H1 (cell line): ENCODE data around the gene CRTC1. TPM values are rescaled to one million over a fixed set of nuclear protein-coding genes. Genes with fewer than 3 reads are reported as not detected.
A peak's percentile ranks its signal among the peaks of the same experiment; 100 is the strongest.

Source experiments
- CBX8 ChIP-seq: fragments of 300-800, 300-1000 bp; sonication (generic); IDR thresholded peaks from 2 replicates; pipeline ENCODE4 v1.7.1; 2016; ENCODE audit warnings: low read depth, low read length, borderline replicate concordance
- CTBP2 ChIP-seq: IDR thresholded peaks from 2 replicates; pipeline ENCODE4 v1.7.0; 2011; ENCODE audit warnings: borderline replicate concordance, mild to moderate bottlenecking, moderate library complexity, mixed read lengths, low read length; ENCODE audit not compliant: insufficient read depth, insufficient read length
- JUN ChIP-seq: IDR thresholded peaks from 2 replicates; pipeline ENCODE4 v1.6.1; 2011; ENCODE audit warnings: low read depth, mild to moderate bottlenecking, improper control_type of control experiment, low read length
- JUND ChIP-seq: IDR thresholded peaks from 2 replicates; pipeline ENCODE4 v1.6.1; 2011; ENCODE audit warnings: mild to moderate bottlenecking, improper control_type of control experiment, low read length
- RNF2 ChIP-seq: fragments of 200-900, 300-1000 bp; sonication (generic); IDR thresholded peaks from 2 replicates; pipeline ENCODE4 v1.7.1; 2016; ENCODE audit warnings: borderline replicate concordance, low read depth, mild to moderate bottlenecking, antibody characterized with exemption, low read length; ENCODE audit not compliant: poor library complexity, severe bottlenecking; ENCODE audit errors: missing control alignments
- SP4 ChIP-seq: IDR thresholded peaks from 2 replicates; pipeline ENCODE4 v1.6.1; 2012; ENCODE audit warnings: low read length, inconsistent platforms
- SRF ChIP-seq: IDR thresholded peaks from 2 replicates; pipeline ENCODE4 v1.6.1; 2011; ENCODE audit warnings: mild to moderate bottlenecking, low read depth, low read length, moderate library complexity
- polyA plus RNA-seq, 7 experiments: library from polyadenylated mRNA; depleted of rRNA in 3 of 7; stranded (reverse) in 5 of 7; unstranded in 2 of 7; fragments of >200 nt in 5 of 7; fragments of 200-250 nt in 2 of 7; gene quantifications; 1 replicate in 5 of 7; 2 replicates in 1 of 7; 4 replicates in 1 of 7; pipeline versions ENCODE4 v1.2.1 to v1.2.3, GENCODE V29; 2011 to 2013; ENCODE audit warnings: missing spikeins in 2 of 7, mixed read lengths in 2 of 7
- total RNA-seq: library from RNA; stranded (reverse); fragmentation: NEBNext Ultra II Directional; extraction: Animal tissue kit (Norgen Biotek cat#: 25700); gene quantifications from 2 replicates; pipeline ENCODE4 v1.2.1, GENCODE V29; 2021
- TF ChIP-seq, protein P1 (sequence below): IDR thresholded peaks from 2 replicates; pipeline ENCODE4 v1.6.1; 2011; ENCODE audit warnings: low read depth, mild to moderate bottlenecking, low read length; ENCODE audit not compliant: insufficient read depth
- TF ChIP-seq, protein P2 (sequence below): IDR thresholded peaks from 2 replicates; pipeline ENCODE4 v1.6.1; 2012; ENCODE audit warnings: inconsistent platforms

The CRTC1 gene
- total and polyA plus RNA-seq, 2 of the 8 experiments (the other 6 are each of a cell fraction or from before 2014, with no cell fraction given): 2.9 to 8.5 TPM

DNA sequence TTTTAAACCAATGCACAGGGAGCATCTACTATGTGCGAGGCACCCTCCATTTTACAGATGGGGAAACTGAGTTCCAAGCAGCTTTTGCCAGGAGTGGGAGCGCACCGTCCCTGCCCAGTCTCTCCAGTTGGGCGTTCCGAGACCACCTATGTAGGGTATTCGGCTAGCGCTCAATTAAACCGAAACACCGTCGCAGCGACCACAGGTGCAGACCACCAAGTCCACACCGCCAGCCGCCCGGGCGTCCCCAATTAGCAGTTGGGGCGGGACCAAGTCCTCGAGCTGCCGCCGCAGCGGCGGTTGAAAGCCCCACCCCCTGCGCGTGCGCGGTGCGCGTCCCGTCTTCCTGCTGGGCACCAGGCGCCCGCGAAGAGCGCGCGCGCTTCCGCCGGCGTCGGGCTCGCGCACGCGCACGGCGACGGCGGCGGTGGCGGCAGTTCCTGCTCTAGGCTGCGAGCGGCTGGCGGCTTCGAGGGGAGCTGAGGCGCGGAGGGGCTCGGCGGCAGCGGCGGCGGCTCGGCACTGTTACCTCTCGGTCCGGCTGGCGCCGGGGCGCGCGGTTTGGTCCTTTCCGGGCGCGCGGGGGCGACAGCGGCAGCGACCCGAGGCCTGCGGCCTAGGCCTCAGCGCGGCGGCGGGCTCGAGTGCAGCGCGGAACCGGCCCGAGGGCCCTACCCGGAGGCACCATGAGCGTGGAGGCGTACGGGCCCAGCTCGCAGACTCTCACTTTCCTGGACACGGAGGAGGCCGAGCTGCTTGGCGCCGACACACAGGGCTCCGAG is 148.2 kb downstream of the CRTC1 start, which contains the start of gene UPF1 (continued):
- TF ChIP-seq, protein P1, sequence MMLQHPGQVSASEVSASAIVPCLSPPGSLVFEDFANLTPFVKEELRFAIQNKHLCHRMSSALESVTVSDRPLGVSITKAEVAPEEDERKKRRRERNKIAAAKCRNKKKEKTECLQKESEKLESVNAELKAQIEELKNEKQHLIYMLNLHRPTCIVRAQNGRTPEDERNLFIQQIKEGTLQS: no peak
- TF ChIP-seq JUND: no peak
- no peak for TF ChIP-seq CBX8
- TF ChIP-seq CTBP2: no peak
- no peak for TF ChIP-seq SRF
- TF ChIP-seq JUN: no peak
- TF ChIP-seq SP4: no peak
- no peak for TF ChIP-seq RNF2
- TF ChIP-seq, protein P2, sequence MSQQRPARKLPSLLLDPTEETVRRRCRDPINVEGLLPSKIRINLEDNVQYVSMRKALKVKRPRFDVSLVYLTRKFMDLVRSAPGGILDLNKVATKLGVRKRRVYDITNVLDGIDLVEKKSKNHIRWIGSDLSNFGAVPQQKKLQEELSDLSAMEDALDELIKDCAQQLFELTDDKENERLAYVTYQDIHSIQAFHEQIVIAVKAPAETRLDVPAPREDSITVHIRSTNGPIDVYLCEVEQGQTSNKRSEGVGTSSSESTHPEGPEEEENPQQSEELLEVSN: peak; percentile 38
